Measurements from ENCODE around the gene RGS3. TPM values are rescaled to one million over a fixed set of nuclear protein-coding genes. Genes with fewer than 3 reads are reported as not detected.

Gene RGS3
- total RNA-seq, 1 donor from 2014 or later: 26.3 TPM

DNA sequence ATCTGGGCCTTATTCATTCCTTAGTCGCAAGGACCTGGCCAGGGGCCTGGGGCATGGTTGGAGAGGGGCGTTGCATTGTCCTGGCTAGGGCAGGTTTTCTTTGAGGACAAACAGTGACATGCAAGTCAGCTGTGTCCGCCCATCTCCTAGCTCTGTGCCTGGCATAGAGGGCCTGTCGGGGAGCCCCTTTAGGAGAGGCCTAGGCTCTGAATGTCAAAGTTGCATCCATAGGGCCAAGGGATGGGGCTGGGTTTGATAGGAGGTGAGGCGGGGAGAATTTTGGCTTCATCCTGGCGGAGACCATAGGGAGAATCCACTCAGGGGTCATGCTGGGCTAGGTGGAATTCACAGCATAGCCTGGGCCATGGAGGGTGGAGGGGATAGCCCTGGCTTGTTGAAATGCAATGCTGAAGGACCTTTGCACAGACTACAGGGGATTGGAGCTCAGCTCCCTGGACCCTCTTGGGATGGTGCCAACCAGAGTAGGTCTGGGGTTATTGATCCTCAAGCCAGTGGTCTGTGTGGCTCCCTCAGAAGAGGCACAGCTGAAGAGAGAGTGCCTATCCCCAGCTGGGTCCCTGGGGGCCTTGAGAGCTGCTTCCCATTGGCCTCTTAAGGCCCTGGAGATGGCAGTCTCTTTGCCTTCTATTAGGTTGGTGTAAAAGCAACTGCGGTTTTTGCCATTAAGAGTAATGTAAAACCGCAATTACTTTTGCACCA lies 104.0 kb downstream of the RGS3 start:
- TF ChIP-seq, protein P1, sequence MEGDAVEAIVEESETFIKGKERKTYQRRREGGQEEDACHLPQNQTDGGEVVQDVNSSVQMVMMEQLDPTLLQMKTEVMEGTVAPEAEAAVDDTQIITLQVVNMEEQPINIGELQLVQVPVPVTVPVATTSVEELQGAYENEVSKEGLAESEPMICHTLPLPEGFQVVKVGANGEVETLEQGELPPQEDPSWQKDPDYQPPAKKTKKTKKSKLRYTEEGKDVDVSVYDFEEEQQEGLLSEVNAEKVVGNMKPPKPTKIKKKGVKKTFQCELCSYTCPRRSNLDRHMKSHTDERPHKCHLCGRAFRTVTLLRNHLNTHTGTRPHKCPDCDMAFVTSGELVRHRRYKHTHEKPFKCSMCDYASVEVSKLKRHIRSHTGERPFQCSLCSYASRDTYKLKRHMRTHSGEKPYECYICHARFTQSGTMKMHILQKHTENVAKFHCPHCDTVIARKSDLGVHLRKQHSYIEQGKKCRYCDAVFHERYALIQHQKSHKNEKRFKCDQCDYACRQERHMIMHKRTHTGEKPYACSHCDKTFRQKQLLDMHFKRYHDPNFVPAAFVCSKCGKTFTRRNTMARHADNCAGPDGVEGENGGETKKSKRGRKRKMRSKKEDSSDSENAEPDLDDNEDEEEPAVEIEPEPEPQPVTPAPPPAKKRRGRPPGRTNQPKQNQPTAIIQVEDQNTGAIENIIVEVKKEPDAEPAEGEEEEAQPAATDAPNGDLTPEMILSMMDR (IDR thresholded peaks at IDR 0.05; ENCODE audit: unreplicated experiment): no peak
- DNase-seq (ENCODE audit: low spot score in 2 of 2, unreplicated experiment in 2 of 2): no peak
- H3K4me1 Mint-ChIP-seq: peaks cover 15% of the 10 kb centered on the region
- peaks cover 3% of the 10 kb centered on the region for H3K36me3 Mint-ChIP-seq
- no peak overlapping the region for H3K4me3 Mint-ChIP-seq
- H3K27ac Mint-ChIP-seq: no peak overlapping the region
- H3K27me3 Mint-ChIP-seq (ENCODE audit: low read depth): no peaks in the 10 kb centered on the region
- peaks cover 6% of the 10 kb centered on the region for H3K9me3 Mint-ChIP-seq

DNA sequence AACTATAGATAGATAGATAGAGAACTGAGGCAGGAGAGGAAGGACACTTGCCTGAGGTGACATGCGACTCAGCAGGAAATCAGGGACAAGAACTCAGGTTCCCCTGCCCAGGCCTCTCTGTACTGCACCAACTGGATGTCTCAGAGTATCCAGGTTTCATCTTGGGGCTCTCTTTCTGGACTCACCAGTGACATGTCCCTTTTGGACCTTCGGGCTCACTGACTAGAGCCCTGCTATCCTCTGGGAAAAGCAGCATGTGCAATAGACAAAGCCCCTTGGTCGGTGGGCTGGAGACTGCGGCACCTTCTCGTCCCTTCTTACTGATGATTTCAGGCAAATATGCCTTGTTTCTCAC lies 104.5 kb downstream of the RGS3 start:
- TF ChIP-seq, protein P1 (IDR thresholded peaks at IDR 0.05; ENCODE audit: unreplicated experiment): no peak
- no peak for DNase-seq (ENCODE audit: low spot score in 2 of 2, unreplicated experiment in 2 of 2)
- peaks cover 3% of the 10 kb centered on the region for H3K36me3 Mint-ChIP-seq
- H3K27ac Mint-ChIP-seq: no peak overlapping the region
- peaks cover 15% of the 10 kb centered on the region for H3K4me1 Mint-ChIP-seq
- no peaks in the 10 kb centered on the region for H3K27me3 Mint-ChIP-seq (ENCODE audit: low read depth)
- H3K4me3 Mint-ChIP-seq: no peak overlapping the region
- peaks cover 6% of the 10 kb centered on the region for H3K9me3 Mint-ChIP-seq

DNA sequence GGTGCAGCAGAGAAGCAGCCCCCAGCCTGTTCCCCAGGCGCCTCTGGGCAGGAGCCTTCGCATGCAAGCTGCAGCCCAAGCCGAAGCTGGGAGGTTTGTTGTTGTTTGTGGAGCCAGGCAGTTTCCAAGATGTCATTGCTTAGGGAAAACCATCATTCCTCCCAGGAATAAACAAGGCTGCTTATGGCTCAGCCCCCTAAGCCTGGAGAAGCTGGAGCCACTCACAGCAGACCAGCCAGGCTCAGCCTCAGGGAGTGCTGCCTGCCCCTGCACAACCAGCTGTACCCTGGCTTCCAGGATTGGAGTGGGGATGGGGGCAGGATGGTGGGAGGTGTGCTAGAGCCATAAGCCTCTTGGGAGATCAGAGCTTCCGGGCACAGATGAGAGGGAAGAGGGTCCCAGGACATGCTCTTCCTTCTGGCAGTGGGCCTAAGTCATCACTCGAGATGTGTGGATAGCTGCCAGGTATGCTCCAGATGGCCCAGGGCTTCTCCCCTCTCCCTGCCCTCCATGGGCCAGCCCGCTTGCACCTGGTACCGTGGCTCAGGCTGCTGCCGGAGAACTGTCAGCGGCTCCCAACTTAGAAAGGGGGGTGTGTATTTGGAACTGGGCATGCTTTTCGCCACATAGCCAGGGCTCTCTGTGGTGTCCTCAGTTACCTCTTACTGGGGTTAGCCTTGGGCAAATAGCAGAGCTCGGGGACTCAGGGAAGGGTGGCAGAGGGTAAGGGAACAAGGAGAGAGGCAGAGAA lies 105.2 kb downstream of the RGS3 start:
- Mint-ChIP-seq H3K27me3 (ENCODE audit: low read depth) (no peaks in the 10 kb centered on the region), H3K36me3 (peaks cover 3% of the 10 kb centered on the region), H3K4me3 (no peak overlapping the region), H3K9me3 (peaks cover 6% of the 10 kb centered on the region), H3K27ac (no peak overlapping the region), H3K4me1 (peaks cover 15% of the 10 kb centered on the region)
- TF ChIP-seq, protein P1 (IDR thresholded peaks at IDR 0.05; ENCODE audit: unreplicated experiment): no peak
- DNase-seq (ENCODE audit: low spot score in 2 of 2, unreplicated experiment in 2 of 2): no peak

DNA sequence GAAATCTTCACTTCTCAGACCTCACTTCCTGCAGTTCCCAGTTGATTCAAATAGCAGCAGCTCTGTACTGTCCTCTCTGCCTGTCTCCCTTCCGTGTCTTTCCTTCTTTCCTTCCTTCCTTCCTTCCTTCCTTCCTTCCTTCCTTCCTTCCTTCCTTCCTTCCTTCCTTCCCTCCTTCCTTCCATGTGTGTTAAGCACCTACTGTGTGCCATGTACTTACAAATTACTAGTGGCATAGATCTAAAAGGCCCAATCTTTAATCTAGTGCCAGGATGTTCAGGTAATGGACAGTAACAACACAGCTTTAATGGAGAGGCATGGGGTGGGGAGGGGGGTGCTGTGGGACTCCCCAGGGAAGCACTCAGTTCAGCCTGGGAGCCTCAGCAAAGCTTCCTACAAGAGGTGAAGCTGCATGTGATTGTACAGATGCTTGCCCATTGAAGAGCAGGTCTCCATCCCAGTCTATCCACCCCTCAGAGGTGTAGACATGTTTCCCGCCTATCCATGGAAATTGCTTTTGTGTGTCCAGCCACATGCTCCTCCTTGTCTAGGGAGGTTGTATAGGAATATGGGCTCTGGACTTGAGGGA lies 106.0 kb downstream of the RGS3 start:
- peaks cover 6% of the 10 kb centered on the region for H3K9me3 Mint-ChIP-seq
- no peaks in the 10 kb centered on the region for H3K27me3 Mint-ChIP-seq (ENCODE audit: low read depth)
- H3K4me3 Mint-ChIP-seq: no peak overlapping the region
- H3K4me1 Mint-ChIP-seq: peaks cover 13% of the 10 kb centered on the region
- H3K27ac Mint-ChIP-seq: no peak overlapping the region
- H3K36me3 Mint-ChIP-seq: peaks cover 3% of the 10 kb centered on the region
- TF ChIP-seq, protein P1 (IDR thresholded peaks at IDR 0.05; ENCODE audit: unreplicated experiment): no peak
- DNase-seq (ENCODE audit: low spot score in 2 of 2, unreplicated experiment in 2 of 2): peak in 1 of 2 experiments; percentile 14

DNA sequence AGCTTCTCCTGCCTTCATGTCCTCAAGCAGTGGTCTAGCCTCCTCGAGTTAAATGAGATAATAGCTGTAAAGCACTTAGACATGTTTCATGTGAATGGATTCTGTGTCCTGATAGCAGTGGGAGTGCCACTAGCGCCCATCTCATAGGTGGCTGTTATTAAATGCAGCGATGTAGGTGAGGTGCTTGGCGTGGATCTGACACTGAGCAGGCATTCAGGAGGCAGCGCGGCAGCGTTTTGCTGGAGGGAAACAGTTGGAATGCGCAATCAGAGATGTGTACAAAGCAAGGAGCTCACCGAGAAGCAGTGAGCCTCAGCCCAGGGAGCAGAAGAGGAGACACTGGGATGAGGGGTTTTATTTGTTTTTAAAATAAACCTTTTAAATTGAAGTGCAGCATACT lies 106.6 kb downstream of the RGS3 start:
- H3K9me3 Mint-ChIP-seq: peaks cover 6% of the 10 kb centered on the region
- no peak overlapping the region for H3K4me3 Mint-ChIP-seq
- TF ChIP-seq, protein P1 (IDR thresholded peaks at IDR 0.05; ENCODE audit: unreplicated experiment): no peak
- H3K4me1 Mint-ChIP-seq: peaks cover 8% of the 10 kb centered on the region
- no peak overlapping the region for H3K27ac Mint-ChIP-seq
- DNase-seq (ENCODE audit: low spot score in 2 of 2, unreplicated experiment in 2 of 2): no peak
- peaks cover 3% of the 10 kb centered on the region for H3K36me3 Mint-ChIP-seq
- H3K27me3 Mint-ChIP-seq (ENCODE audit: low read depth): no peaks in the 10 kb centered on the region
